Ishikawa (cell line): ENCODE data around the gene PTPRN2.
A peak's percentile ranks its signal among the peaks of the same experiment; 100 is the strongest.

Source experiments
- CEBPB ChIP-seq: IDR thresholded peaks from 2 replicates; pipeline ENCODE4 v1.6.1; 2012
- CREB1 ChIP-seq: IDR thresholded peaks from 2 replicates; pipeline ENCODE4 v1.6.1; 2012; ENCODE audit warnings: low read depth
- EP300 ChIP-seq: IDR thresholded peaks from 2 replicates; pipeline ENCODE4 v1.6.1; 2012; ENCODE audit warnings: borderline replicate concordance
- FOXM1 ChIP-seq: IDR thresholded peaks from 2 replicates; pipeline ENCODE4 v1.6.1; 2012; ENCODE audit warnings: low read depth, borderline replicate concordance
- NFIC ChIP-seq: IDR thresholded peaks from 2 replicates; pipeline ENCODE4 v1.6.1; 2012
- RAD21 ChIP-seq: IDR thresholded peaks from 2 replicates; pipeline ENCODE4 v1.6.1; 2012; ENCODE audit warnings: low read depth
- TAF1 ChIP-seq: IDR thresholded peaks from 2 replicates; pipeline ENCODE4 v1.6.1; 2012; ENCODE audit warnings: low read depth, mild to moderate bottlenecking
- TEAD4 ChIP-seq: IDR thresholded peaks from 2 replicates; pipeline ENCODE4 v1.6.1; 2012
- YY1 ChIP-seq: IDR thresholded peaks from 2 replicates; pipeline ENCODE4 v1.6.1; 2012; ENCODE audit warnings: low read depth
- TF ChIP-seq, protein P1 (sequence below): IDR thresholded peaks from 2 replicates; pipeline ENCODE4 v1.6.1; 2012
- TF ChIP-seq, protein P2 (sequence below): IDR thresholded peaks from 2 replicates; pipeline ENCODE4 v1.6.1; 2012
- TF ChIP-seq, protein P3 (sequence below): IDR thresholded peaks from 2 replicates; pipeline ENCODE4 v1.6.1; 2012; ENCODE audit warnings: low read depth, mild to moderate bottlenecking

Gene PTPRN2

DNA sequence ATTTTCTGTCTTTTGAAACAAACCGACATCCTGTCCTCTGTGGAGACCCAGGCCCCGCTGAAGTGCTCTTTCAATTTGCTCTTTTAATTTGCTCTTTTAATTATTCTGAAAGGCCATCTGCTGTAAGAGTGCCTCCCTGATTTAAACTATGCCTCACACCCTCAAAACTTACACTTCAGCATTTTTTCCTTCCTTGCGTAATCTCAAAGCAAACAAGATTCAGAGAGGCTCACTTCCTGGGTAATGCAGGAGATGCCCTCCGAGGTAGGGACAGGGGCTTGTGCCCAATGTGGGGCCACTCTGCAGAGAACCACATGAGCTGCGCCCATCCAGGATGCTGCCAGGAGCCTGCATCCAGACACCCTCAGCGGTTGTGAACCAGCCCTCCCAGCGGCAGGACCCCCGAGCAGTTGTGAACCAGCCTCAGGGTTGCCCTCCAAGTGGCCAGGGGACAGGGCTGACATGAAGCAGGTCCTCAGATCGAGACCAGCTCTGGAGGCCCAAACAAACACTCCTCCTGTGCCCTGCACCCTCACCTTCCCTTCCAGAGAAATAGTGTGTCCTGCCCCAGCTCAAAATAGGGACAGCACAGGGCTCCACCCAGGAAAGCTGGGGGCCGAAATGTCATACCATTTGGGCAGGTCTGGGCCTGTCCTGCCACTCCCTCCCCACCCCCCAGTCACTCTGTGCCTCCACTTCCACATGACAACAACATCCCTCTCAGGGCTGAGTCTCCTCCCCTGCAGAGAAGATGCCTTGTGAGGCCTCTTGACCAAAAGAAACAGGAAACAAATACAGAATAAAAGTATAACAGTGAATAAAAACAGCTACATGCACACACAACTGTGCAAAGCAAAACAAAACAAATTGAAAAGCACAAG lies 190.4 kb downstream of the PTPRN2 start:
- TF ChIP-seq YY1 (no peak), EP300 (no peak), TAF1 (no peak)
- TF ChIP-seq, protein P1, sequence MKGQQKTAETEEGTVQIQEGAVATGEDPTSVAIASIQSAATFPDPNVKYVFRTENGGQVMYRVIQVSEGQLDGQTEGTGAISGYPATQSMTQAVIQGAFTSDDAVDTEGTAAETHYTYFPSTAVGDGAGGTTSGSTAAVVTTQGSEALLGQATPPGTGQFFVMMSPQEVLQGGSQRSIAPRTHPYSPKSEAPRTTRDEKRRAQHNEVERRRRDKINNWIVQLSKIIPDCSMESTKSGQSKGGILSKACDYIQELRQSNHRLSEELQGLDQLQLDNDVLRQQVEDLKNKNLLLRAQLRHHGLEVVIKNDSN = no peak
- TF ChIP-seq, protein P2, sequence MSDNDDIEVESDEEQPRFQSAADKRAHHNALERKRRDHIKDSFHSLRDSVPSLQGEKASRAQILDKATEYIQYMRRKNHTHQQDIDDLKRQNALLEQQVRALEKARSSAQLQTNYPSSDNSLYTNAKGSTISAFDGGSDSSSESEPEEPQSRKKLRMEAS = no peak

DNA sequence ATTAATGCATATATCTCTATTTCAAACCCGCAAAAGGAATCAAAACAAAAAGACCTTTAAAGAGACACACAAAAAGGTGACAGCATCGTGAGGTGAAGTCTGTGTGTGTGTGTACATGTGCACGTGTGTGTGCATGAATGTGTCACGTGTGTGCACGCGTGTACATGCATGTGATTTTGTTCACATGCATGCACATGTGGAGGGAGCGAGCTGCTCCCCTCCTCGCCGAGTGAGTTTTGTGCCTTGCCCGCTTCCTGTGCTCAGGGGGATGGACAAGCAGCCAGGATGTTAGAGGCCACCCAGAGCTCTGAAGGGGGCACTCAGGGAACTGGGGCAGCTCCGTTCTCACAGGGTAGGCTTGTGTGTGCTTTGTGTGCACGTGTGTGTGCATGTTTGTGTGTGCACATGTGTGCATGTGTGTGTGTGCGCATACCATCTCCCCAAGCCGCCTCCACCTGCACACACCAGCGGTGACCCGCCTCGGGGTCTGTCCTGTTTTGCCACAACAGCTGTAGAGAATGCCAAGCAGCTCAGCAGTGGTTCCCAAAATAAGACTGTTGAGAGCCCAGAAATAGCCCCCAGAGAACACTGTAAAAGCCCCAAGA lies 191.2 kb downstream of the PTPRN2 start:
- TF ChIP-seq CREB1 (no peak), EP300 (no peak), TAF1 (no peak)
- TF ChIP-seq, protein P1 = no peak
- TF ChIP-seq, protein P2 = no peak

DNA sequence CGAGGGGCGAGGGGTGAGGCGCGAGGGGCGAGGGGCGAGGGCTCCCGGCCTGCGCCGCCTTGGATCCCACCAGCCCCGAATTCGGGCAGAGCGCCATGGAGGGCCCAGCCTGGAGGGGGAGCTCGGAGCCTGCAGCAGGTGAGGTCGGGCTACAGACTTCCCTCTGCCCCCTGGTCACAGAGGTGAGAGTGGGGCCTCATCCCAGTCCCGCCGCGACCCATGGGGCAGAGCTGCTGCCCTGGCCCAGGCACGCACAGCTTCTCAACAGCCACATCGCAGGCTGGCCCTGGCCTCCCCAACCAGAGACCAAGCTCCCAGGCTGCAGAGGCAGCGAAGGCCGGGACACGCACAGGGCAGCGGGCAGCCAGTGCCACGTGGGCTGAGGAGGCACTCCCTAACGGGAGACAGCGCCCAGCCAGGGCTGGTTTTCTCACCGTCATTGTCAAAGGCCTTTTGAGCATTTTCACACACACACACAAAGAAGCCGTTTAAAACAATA lies 191.8 kb downstream of the PTPRN2 start:
- no peak for TF ChIP-seq FOXM1
- TF ChIP-seq, protein P1 = 0 out of 2 replicates have a peak, but pooled peaks have one; percentile 12
- peak; percentile 12; the same call in 1 of the 2 replicates for TF ChIP-seq RAD21
- no peak for TF ChIP-seq TAF1
- TF ChIP-seq, protein P2 = 0 out of 2 replicates have a peak, but pooled peaks have one; percentile 18

DNA sequence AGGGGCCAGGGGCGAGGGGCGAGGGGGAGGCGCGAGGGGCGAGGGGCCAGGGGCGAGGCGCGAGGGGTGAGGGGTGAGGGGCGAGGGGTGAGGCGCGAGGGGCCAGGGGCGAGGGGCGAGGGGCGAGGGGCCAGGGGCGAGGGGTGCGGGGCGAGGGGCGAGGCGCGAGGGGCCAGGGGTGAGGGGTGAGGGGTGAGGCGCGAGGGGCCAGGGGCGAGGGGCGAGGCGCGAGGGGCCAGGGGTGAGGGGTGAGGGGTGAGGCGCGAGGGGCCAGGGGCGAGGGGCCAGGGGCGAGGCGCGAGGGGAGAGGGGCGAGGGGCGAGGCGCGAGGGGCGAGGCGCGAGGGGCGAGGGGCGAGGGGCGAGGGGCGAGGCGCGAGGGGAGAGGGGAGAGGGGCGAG lies 192.3 kb downstream of the PTPRN2 start:
- TF ChIP-seq, protein P1 = no peak
- TF ChIP-seq EP300 = no peak
- TF ChIP-seq CEBPB = no peak

DNA sequence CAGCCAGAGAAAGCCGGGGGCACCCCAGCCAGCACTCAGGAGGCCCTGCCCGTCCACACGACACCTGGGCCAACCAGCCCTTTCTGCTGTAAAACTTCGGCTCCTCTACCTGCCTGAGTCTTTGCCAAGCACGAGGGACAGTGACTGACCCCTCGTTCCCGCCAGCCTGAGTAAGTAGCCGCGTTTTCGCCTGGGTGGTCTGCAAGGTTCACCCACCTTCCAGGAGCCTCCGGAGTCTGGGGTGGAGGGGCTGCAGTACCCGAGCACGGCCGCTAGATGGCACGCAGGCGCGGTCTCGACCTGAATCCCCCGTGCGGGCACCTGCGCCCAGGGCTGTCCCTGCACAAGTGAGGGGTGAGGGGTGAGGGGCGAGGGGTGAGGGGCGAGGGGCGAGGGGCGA lies 192.7 kb downstream of the PTPRN2 start:
- TF ChIP-seq CREB1 (no peak), RAD21 (peak; percentile 45)

DNA sequence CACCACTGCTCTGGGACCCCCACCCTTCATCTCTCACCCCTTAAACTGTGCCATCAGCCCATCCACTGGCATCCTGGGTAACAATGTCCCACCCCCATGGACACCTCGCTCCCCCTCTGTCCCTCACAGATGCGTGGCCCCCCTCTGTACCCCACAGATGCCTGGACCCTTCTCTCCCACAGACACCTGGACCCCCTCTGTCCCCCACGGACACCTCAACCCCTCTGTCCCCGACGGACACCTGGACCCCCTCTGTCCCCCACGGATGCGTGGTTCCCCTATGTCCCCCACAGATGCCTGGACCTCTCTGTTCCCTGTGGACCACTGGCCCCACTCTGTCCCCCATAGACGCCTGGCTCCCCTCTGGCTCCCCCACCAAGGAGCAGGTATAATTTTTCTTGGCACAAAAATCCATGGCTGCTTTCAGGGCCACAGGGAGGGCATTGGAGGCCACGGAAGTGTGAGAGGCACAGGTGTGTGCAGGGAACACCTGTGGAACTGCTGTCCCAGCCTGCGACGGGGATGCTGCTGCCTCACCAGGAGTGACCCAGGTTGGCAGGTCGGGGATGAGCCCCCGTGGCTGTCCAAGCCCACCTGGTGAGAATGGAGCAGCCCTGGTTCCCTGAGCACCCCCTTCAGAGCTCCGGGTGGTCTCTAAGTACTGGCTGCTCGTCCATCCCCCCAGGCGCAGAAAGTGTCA lies 193.5 kb downstream of the PTPRN2 start:
- TF ChIP-seq NFIC (no peak), TEAD4 (no peak), CREB1 (no peak), EP300 (no peak), YY1 (no peak), RAD21 (no peak), CEBPB (no peak), FOXM1 (no peak)
- TF ChIP-seq, protein P1 = no peak
- TF ChIP-seq, protein P2 = no peak
- TF ChIP-seq, protein P3, sequence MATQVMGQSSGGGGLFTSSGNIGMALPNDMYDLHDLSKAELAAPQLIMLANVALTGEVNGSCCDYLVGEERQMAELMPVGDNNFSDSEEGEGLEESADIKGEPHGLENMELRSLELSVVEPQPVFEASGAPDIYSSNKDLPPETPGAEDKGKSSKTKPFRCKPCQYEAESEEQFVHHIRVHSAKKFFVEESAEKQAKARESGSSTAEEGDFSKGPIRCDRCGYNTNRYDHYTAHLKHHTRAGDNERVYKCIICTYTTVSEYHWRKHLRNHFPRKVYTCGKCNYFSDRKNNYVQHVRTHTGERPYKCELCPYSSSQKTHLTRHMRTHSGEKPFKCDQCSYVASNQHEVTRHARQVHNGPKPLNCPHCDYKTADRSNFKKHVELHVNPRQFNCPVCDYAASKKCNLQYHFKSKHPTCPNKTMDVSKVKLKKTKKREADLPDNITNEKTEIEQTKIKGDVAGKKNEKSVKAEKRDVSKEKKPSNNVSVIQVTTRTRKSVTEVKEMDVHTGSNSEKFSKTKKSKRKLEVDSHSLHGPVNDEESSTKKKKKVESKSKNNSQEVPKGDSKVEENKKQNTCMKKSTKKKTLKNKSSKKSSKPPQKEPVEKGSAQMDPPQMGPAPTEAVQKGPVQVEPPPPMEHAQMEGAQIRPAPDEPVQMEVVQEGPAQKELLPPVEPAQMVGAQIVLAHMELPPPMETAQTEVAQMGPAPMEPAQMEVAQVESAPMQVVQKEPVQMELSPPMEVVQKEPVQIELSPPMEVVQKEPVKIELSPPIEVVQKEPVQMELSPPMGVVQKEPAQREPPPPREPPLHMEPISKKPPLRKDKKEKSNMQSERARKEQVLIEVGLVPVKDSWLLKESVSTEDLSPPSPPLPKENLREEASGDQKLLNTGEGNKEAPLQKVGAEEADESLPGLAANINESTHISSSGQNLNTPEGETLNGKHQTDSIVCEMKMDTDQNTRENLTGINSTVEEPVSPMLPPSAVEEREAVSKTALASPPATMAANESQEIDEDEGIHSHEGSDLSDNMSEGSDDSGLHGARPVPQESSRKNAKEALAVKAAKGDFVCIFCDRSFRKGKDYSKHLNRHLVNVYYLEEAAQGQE = no peak
